Kidney glomerular epithelial cell (primary cell): ENCODE data around the gene PCYT2.

Experiments used
- DNase-seq: peaks from one replicate; lab custom pipeline; 2025; lab: John Stamatoyannopoulos, UW

PCYT2 gene

DNA sequence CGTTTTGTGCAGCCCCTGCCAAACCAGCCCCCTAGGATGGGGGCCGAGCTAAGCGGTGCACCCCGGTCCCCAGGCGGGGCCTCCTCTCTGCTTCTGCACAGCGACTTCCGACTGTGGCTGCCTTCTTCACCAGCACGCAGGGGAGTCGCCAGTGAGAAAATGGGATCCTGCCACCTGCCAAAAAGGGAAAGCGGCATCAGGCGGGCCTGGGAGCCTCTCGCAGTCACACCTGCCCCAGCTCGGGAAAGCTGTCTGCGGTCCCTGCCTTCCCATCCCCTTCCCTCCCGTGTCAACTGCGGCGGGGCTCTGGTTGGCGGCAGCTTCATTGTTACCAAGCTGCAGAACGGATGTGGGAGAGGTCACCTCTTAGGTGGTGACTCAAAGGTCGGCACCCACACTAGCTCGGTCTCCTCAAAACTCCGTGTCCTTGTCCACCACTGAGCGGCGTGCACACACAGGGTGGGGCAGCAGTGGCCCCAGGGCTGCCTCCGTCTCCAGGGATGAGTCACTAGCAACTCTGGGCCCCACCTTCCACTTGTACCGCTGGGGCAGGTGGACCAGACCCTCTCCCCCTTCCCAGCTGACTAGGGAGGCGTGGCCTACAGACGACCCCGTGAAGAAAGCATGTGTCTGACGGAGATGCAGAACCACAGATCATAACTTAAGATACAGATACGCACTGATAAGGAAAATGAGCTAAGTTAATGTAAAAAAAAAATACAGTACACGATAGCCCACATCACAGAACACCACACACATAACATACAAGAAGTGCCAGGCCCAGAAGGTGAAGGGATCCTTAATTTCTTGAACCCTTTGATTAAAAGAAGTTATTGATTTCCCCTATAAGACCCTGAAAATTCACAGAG, 1.5 kb upstream of the PCYT2 start:
- DNase-seq = no peak

- DNase-seq = no peak
Observed at GRCh38 chr17:81911969-81912368, 770 bp upstream of the PCYT2 start.

- DNase-seq = no peak
Observed at GRCh38 chr17:81910840-81911276, 341 bp downstream of the PCYT2 start.

- DNase-seq = peak; percentile 31
Observed at GRCh38 chr17:81909966-81910839, 996 bp downstream of the PCYT2 start.

DNA sequence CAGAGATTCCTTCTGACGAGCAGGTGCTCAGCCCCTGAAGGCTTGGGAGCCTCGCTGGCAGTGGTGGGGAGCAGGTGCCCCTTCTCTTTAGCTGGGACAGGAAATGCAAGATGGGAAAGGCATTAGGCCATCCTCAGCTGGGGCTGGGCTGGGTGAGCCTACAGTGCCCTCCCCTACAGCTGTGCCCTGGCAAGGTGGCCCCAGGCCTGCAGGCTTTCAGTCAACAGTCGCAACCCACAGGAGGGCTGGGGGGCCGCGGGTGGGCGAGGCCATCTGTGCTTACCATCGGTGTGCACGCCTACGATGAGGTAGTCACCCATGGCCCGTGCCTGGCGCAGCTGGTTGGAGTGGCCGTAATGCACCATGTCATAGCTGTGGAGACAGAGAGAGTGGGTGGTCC, 2.0 kb downstream of the PCYT2 start:
- DNase-seq = no peak

GRCh38 chr17:81908793-81909192, 2.4 kb downstream of the PCYT2 start:
- no peak for DNase-seq

DNA sequence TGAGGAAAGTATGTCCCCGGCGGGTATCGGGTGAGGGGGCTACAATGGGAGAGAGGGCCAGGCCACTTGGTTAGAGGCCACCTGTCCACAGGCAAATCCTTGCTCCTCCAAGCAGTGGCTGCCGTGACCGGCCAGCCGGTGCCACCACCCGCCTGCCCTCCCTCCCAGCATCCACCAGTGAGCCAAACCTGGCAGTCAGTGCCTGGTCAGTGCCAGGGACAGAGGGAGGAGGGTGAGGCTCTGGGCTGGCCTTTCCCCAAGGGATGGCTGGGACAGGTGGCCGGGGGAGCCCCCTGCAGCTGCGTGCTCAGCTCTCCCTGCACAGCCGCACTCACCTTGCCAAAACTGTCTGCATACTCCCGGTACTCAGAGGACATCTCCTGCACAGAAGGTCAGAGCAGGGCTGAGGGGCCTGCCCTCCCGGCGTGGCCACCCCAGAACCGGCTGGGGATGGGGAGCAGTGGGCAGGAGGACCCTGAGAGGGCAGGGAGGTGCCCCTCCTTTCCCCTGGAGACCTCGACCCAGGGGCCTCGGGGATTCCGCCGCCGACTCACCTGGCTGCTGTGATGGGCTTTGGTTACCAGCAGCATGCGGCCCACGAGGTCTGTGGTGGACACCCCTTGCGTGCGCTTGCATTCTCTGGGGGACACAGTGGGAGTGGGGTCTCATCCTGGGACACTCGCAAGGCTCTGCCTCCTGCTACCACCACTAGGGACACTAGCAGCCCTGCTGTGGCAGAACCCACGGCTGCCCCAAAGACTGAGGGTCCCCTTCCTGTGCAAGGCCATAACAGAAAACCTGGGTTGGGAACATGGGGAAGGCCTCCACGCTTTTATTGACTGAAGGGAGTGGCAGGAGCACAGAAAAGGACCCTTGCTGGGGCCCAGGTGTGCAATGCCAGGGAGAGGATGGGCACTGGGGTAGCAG, 3.7 kb downstream of the PCYT2 start:
- no peak for DNase-seq

- DNase-seq = no peak
Observed at GRCh38 chr17:81906476-81907218, 4.6 kb downstream of the PCYT2 start.

DNA sequence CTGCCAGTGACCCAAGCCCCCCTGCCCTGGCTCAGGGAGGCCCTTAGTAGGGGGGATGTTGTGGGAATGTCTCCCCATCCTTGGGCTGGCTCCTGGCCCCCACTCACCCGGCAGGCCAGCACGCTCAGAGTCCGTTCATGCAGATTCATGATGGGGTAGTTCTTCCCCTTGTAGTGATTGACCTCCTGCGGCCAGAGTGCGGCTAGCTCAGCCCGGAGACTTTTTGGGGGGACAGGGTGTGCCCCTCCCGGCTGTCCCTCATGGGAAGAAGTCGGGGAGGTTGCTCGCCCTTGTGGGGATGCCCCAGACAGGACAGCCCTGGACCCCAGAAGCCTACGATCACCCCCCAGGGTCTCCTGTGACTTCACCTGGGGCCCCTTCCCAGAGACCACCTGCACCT, 5.2 kb downstream of the PCYT2 start:
- no peak for DNase-seq

GRCh38 chr17:81905424-81905875, 5.7 kb downstream of the PCYT2 start:
- no peak for DNase-seq

DNA sequence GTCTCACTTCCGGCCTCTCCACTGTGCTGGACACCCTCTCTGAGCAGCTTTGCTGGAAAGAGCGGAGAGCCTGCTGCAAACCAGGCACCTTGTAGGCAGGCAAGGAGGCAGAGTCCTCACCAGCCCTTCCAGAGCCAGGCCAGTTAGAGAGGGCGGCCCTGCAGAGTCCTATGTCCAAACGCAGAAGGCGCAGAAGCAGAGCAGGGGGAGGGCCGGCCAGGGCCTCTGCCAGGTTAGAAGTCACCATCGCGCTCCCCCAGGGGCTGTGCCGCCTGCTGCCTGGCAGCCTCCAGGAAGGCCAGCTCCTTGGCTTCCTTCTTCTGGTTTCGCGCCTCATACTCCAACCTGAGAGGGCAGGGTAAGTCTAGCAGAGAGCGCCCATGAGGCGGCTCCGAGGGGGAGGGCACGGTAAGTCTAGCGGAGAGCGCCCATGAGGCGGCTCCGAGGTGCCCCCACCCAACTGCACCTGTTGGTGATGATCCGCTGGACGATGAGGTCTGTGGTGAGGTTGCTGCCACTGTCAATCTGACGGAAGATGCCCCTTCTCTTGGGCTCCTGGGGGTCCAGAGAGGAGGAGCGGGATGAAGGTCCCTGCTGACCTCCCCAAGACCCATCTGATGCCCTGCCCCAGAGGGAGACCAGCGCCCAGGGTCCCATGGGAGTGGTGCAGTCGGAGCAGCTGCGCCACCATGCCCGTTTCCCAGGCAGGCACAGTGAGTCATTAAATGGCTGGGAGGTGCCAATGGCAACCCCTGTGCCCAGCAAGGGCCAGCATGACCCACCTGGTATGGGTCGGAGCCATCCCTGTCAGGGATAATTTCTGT, 6.4 kb downstream of the PCYT2 start:
- DNase-seq = no peak

DNA sequence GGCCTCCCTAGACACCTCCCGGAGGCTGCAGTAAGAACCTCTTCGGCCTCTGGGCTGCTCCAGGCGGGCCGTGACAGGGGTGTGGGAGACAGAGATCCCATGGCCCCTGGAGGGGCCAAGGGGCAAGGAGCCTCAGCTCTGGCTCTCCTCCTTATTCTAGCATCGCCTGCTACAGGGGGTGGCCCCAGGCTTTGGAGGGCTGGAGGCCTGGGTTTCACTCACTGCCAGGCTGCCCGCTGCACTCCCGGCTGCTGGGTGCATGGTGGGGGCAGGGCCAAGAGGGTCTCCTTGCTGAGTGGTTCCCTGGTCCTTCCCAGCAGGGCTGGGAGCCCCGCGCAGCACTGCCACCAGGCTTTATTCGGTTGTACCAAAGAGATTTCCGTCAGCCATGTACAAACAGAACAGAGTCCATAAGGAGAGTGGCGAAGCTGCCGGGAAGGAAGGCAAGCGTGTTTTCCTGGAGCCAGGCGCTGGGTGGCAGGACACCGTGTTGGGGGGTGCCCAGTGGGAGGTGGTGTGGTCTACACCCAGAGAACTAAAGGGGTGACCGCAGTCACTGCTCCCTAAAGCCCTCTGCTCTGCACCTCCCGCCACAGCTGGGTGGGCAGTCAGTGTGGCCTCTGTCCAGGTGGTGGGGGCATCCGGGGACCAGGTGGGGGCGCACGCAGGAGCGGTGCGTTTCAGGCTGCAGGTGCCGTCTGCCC, 7.2 kb downstream of the PCYT2 start:
- no peak for DNase-seq

DNA sequence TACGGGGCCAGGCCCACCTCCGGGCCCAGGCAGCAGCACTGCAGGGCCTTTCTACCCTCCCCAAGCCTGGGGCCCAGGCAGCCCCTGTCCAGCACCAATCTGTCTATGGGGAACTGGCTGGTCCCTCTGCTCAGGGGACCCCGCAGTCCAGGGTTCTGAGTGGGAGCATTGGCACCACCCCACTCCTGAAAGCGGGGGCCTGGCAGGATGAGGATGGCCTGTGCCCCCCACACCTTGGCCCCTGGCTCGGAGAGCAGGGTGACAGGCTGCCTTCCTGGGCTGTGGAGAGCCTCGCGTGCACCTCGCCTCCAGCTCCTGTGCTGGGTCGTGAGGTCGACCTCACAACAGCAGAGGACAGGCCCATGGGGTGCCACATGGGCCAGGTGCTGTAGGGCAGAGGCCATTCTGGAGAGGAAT, 7.8 kb downstream of the PCYT2 start:
- no peak for DNase-seq

DNA sequence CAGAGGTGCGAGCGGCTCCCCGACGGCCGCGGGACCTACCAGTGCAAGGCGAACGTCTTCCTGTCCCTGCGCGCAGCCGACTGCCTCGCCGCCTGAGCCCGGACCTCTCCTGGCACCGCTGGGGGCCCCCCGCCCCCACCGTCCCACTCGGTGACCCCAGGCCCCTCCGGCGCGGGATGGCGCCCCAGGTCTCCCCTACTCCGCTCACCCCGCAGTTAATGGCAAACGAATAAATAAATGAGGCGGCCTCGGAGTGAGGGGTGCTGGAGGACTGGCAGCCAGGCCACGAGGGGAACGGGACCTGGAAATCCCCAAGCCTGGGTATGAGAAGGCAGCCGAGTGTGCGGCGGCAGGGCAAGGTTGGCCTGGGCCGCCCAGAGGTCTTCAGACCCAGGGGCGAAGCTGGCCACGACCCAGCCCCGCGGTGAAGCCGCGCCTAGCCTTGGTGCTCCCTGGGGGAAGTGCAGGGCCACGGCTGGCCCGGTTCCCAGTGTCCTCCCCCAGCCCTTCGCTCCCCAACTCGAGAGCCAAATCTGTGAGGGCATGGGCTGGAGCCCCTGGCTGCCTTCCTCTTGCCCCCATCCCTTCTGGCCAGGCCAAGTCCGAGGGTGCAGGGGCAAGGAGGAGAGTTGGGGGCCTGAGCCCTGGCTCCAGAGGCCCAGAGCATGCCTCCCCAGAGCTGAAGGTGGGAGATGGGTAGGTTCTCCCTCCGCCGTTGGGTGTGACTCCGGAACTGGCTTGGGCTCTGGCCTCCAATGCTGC, 8.4 kb downstream of the PCYT2 start:
- no peak for DNase-seq

GRCh38 chr17:81902023-81902652, 9.1 kb downstream of the PCYT2 start, which contains the start of gene NPB:
Gene NPB, plus strand, starts transcription at chr17:81902238. Its CDS starts 40 bp downstream, at chr17:81902278.
- DNase-seq = no peak

DNA sequence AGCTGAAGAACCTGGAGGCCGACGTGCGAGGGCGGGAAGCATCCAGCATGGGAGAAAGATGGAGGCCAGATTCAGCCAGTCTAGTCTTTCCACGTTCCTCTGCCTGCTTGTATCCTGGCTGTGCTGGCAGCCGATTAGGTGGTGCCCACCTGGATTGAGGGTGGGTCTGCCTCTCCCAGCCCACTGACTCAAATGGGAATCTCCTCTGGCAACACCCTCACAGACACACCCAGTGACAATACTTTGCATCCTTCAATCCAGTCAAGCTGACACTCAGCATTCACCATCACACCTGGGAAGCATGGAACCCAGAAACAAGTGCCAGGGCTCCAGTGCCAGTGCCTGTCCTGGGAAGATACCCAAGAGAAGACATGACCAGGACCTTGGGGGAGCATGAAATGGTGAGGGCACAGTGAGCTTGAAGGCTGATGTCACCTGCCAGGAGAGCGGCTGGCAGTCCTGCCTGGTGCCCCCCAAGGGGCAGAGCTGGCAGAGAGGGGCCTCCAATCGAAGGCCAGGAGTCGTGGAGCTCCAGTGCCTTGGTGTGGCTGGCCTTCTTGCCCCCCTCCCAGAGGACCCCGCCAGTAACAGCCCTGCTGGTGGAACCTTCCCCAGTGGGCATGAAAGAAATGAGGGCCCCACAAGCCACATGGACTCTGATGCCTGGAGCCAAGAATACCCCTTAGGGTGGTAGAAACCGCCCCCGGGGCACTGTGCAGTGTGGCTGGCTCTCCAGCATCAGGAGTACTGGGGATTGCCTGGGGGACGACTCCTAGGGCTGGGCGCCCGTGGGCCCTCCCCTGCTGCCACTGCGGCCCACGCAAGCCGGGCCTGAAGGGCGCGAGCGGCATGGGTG, 9.8 kb downstream of the PCYT2 start:
- DNase-seq = no peak

DNA sequence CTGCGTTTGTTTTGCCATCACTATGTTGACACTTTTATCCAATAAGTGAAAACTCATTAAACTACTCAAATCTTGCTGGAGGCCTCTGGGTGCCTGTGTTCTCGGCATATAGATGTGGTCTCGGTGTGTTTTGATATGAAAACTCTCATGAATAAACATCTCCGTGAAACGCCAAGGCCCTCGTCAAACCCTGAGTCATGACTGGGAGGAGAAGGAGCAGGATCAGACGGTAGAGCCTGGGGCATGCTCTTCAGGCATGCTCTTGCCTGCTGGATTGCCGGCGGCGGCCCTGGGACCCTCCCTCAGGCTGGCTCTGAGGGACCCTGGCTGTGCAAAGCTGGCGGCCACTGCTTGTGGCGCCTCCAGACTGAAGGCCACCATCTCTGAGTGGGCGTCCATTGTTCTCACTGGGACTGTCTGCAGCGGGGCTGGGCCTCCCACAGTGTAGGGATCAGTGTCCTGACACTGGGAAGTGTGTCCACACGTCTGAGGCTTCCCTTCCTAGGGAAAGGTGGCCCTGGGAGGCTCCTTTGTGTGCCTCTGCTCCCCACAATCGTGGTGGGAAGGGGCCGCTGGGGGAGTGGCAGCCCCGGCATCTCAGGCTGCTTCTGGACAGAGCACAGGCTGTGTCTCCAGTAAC, 10.9 kb downstream of the PCYT2 start:
- DNase-seq = no peak
